ENCODE data around the gene HNF1B. TPM values are rescaled to one million over a fixed set of nuclear protein-coding genes. Genes with fewer than 3 reads are reported as not detected.

HNF1B gene
- total RNA-seq = not detected in 2 replicates

DNA sequence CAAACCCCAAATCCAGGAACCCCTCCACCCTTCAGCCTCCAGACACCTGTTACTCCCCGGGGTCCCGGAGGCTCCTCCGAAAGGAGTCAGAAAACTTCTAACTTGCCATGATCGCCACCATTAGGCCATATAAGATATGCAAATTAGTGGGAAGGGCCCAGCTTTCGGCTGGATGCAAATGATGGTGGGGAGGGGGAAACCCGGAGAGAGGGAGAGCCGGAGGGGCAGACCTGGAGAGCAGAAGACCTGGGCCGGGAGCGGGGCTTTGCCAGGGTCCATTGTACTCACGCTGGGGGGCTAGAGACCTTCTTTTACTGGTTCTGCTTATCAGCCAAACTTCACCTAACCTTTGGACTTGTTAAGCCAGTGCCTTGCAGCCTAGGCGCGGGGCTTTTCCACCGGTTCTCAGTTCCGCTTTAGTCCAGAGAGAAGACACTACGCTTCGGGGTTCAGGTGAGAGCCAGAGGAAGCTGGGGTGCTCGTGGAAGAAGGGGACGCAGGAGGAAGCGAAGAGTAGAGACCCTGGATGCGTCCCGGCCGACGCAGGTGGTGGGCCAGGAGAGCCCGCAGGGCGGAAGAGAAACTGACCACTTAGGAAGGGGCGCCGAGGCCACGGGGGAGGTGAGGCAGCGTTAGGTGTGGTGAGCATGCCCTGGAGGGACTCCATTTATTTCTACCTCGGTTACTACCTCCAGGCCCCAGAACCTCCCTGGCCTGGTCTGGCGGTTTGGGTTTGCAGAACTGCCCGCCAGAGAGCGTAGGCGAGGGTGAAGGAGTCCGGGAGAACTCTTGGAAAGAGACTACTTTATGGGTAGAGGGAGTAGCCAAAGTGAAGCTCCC lies at the start of gene HNF1B:
Gene HNF1B, minus strand, starts transcription at position 99 of the 840 bp plus-strand sequence. CDS start 175 bp downstream, outside the sequence.

GRCh38 chr17:37643118-37643766 lies 101.6 kb downstream of the HNF1B start, which contains the start of gene DDX52:
Gene DDX52 (minus strand): TSS chr17:37643446. CDS start chr17:37643420, 26 bp downstream.

Other genes starting within 250 kb of the HNF1B start
- gene SYNRG, start 135.6 kb downstream of the HNF1B start, total RNA-seq = 12.4 and 17.9 TPM in 2 replicates
- 9.9 and 10.1 TPM in 2 replicates for gene DDX52, start 101.6 kb downstream of the HNF1B start, total RNA-seq
- gene TBC1D3K, start 179.4 kb upstream of the HNF1B start, total RNA-seq = not detected in 2 replicates
- 1.9 and 4.1 TPM in 2 replicates for gene TBC1D3L, start 244.0 kb upstream of the HNF1B start, total RNA-seq

Measured in cardiac ventricle fibroblast (primary cell).